Keratinocyte (primary cell): ENCODE measurements around the gene CILP. TPM values are rescaled to one million over a fixed set of nuclear protein-coding genes. Genes with fewer than 3 reads are reported as not detected.
"Not testable (repeated sequence)": the region's sequence is repeated elsewhere in the genome, so short reads cannot be mapped to it uniquely, and the experiment has no call there.

Experiments used
- DNase-seq: peaks from one replicate; pipeline ENCODE4 v3.0.0-alpha.2; 2011; ENCODE audit warnings: low read depth, missing footprints, low spot score
- FAIRE-seq: peaks from 2 replicates; lab custom pipeline; 2011; peaks lifted over from hg19 to GRCh38; lab: Jason Lieb, UNC
- H2AFZ ChIP-seq: 2 replicates; pipeline ENCODE4 v1.6.0; 2012; ENCODE audit warnings: low read length, control low read depth, inconsistent platforms; ENCODE audit not compliant: control insufficient read depth
- H3K27ac ChIP-seq: 2 replicates; pipeline ENCODE4 v1.5.1; 2011; ENCODE audit warnings: low read length; ENCODE audit not compliant: control insufficient read depth, insufficient read depth
- H3K27me3 ChIP-seq: 3 replicates; pipeline ENCODE4 v1.6.0; 2011; ENCODE audit warnings: low read length; ENCODE audit not compliant: control insufficient read depth, insufficient read depth; ENCODE audit errors: extremely low read depth
- H3K36me3 ChIP-seq, 2 experiments: 2 replicates in 1 of 2; 3 replicates in 1 of 2; pipeline ENCODE4 v1.5.1; 2011; ENCODE audit warnings: low read length in 2 of 2, mild to moderate bottlenecking in 1 of 2; ENCODE audit not compliant: control insufficient read depth in 2 of 2, insufficient read depth in 2 of 2; ENCODE audit errors: extremely low read depth in 1 of 2
- H3K4me1 ChIP-seq: 3 replicates; pipeline ENCODE4 v1.5.1; 2011; ENCODE audit warnings: low read length; ENCODE audit not compliant: control insufficient read depth, insufficient read depth; ENCODE audit errors: extremely low read depth
- H3K4me2 ChIP-seq: 3 replicates; pipeline ENCODE4 v1.6.0; 2011; ENCODE audit warnings: low read depth, low read length; ENCODE audit not compliant: control insufficient read depth, insufficient read depth; ENCODE audit errors: extremely low read depth
- H3K4me3 ChIP-seq, 3 experiments: fragments of 200-600 bp in 1 of 3; sonication (generic) in 1 of 3; 2 replicates in 2 of 3; 3 replicates in 1 of 3; pipeline ENCODE4 v1.5.1; 2011 to 2016; ENCODE audit warnings: low read length in 3 of 3, mild to moderate bottlenecking in 3 of 3, control low read depth in 2 of 3, inconsistent platforms in 1 of 3, low read depth in 1 of 3, mixed read lengths in 1 of 3, mixed run types in 1 of 3, moderate library complexity in 1 of 3; ENCODE audit not compliant: control insufficient read depth in 2 of 3, insufficient read depth in 2 of 3; ENCODE audit errors: extremely low read depth in 1 of 3
- H3K79me2 ChIP-seq: 2 replicates; pipeline ENCODE4 v1.6.0; 2012; ENCODE audit warnings: low read length; ENCODE audit not compliant: control insufficient read depth, insufficient read depth
- H3K9ac ChIP-seq: 3 replicates; pipeline ENCODE4 v1.6.0; 2011; ENCODE audit warnings: low read length; ENCODE audit not compliant: control insufficient read depth, insufficient read depth; ENCODE audit errors: extremely low read depth
- H3K9me1 ChIP-seq: 3 replicates; pipeline ENCODE4 v1.6.0; 2011; ENCODE audit warnings: low read length; ENCODE audit not compliant: control insufficient read depth, insufficient read depth; ENCODE audit errors: extremely low read depth
- H3K9me3 ChIP-seq: 2 replicates; pipeline ENCODE4 v1.5.1; 2012; ENCODE audit warnings: low read depth, low read length; ENCODE audit not compliant: control insufficient read depth
- H4K20me1 ChIP-seq: 3 replicates; pipeline ENCODE4 v1.6.0; 2011; ENCODE audit warnings: low read length; ENCODE audit not compliant: control insufficient read depth, insufficient read depth; ENCODE audit errors: extremely low read depth
- CTCF ChIP-seq, 3 experiments: IDR thresholded peaks in 1 of 3; conservative IDR thresholded peaks in 1 of 3; optimal IDR thresholded peaks in 1 of 3; 2 replicates in 2 of 3; 3 replicates in 1 of 3; pipeline versions ENCODE3 to v1.5.1; 2011; ENCODE audit warnings: low read length in 3 of 3, mild to moderate bottlenecking in 3 of 3, moderate library complexity in 2 of 3, control low read depth in 1 of 3, inconsistent platforms in 1 of 3; ENCODE audit not compliant: insufficient read depth in 2 of 3; ENCODE audit errors: extremely low read depth in 1 of 3
- EZH2 ChIP-seq: IDR thresholded peaks from one replicate; pipeline ENCODE4 v1.6.1; 2012; ENCODE audit warnings: inconsistent platforms, mild to moderate bottlenecking, low read length, moderate library complexity
- dilution Hi-C: fragments of 300-500 bp; cut with MboI; formaldehyde crosslinking; loops from one replicate; pipeline ENCODE4 v1.7.0; 2020; ENCODE audit warnings: low sequenced_read_pairs; ENCODE audit not compliant: extremely low pct_ligation_motif_present
- polyA plus RNA-seq, 5 experiments: library from polyadenylated mRNA; depleted of rRNA in 3 of 5; stranded (reverse) in 3 of 5; stranded (forward) in 1 of 5; unstranded in 1 of 5; fragments of >200 nt; gene quantifications; 1 replicate in 1 of 5; 2 replicates in 3 of 5; 3 replicates in 1 of 5; pipeline versions ENCODE4 v1.2.1 to v1.2.3, GENCODE V29; 2011 to 2012; ENCODE audit warnings: missing spikeins in 2 of 5, low read depth in 1 of 5, low replicate concordance in 1 of 5

The CILP gene
- polyA plus RNA-seq, 1 donor (not counting 4 experiments of a cell fraction or from before 2014, with no cell fraction given) = not detected

GRCh38 chr15:65189102-65189740 is 22.1 kb downstream of the CILP start:
- DNase-seq (no peak), FAIRE-seq (no peak)
- Histone ChIP-seq H3K27ac (no peak overlapping the region), H2AFZ (no peak overlapping the region), H4K20me1 (no peaks in the 10 kb centered on the region), H3K36me3 (no peaks in the 10 kb centered on the region), H3K4me3 (no peak overlapping the region), H3K27me3 (no peaks in the 10 kb centered on the region), H3K79me2 (peaks cover 9% of the 10 kb centered on the region), H3K9me1 (no peaks in the 10 kb centered on the region), H3K9ac (no peak overlapping the region), H3K4me2 (no peak overlapping the region), H3K4me1 (no peaks in the 10 kb centered on the region), H3K9me3 (no peaks in the 10 kb centered on the region)
- dilution Hi-C loops = no loop called here
- TF ChIP-seq CTCF (optimal IDR thresholded peaks at IDR 0.05 in 1 of 3, IDR thresholded peaks at IDR 0.05 in 1 of 3, conservative IDR thresholded peaks at IDR 0.05 in 1 of 3; ENCODE audit: extremely low read depth in 1 of 3, insufficient read depth in 2 of 3, low read length in 3 of 3) (peak; percentile 64 to 83 (median 83)), EZH2 (no peak)

- H3K4me1 ChIP-seq, FAIRE-seq, H3K27me3 ChIP-seq, H3K4me3 ChIP-seq, H4K20me1 ChIP-seq, H3K27ac ChIP-seq, DNase-seq, H3K4me2 ChIP-seq, H3K9me1 ChIP-seq, H3K9me3 ChIP-seq, H3K9ac ChIP-seq, H2AFZ ChIP-seq, dilution Hi-C loops, H3K36me3 ChIP-seq: not testable (repeated sequence)
- H3K79me2 ChIP-seq = peaks cover 16% of the 10 kb centered on the region
These were observed 22.8 kb downstream of the CILP start for GRCh38 chr15:65188472-65188871.
